ENCODE measurements around the gene CHST13. TPM values are rescaled to one million over a fixed set of nuclear protein-coding genes. Genes with fewer than 3 reads are reported as not detected.

Gene CHST13
- total RNA-seq, 1 experiment from 2014 or later = not detected

DNA sequence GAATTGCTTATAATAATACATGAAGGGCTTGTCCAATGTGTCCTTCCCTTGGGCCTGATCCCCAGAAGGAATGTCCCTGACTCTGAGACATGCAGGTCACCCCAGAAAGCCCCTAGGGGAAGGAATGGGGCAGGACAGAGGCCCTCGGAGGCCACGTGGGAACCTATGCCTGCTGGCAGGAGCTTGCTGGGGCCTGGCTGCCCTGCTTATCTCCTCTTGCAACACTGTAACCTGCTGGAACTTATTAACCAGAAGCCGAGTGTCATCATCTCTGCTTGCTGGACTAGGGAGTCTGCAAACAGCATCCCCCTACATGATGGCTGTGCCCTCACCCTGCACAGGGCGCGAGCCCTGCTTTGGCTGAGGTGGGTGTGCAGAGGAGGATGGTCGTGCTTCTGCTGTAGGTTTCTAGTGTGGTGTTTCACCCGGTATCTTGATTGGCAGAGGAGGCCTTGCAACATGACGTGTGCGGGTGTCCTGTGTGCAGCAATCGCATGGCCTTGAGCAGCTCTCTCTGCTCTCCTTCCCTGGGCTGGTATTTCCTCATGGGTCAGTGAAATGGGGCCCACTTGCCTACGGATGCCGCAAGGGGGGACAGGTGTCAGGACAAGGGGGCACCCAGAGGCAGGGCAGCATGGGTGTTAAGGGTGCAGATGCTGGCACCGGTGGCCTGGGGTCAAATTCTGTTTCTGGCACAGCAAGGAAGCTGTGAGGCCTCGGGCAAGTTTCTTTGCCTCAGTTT, 5.0 kb downstream of the CHST13 start:
- POLR2A ChIA-PET (ENCODE audit: unreplicated experiment) = no interaction called here
- no peak overlapping the region for H3K4me3 ChIP-seq (ENCODE audit: low read length)
- no TSS peak for BruUV-seq (replicated peaks)
- no peaks in the 10 kb centered on the region for H3K9me3 ChIP-seq (ENCODE audit: low read length)
- intact Hi-C loops (cut with micrococcal nuclease) = no loop called here
- no peaks in the 10 kb centered on the region for H4K20me1 ChIP-seq (ENCODE audit: low read length)
- CTCF ChIA-PET = no interaction called here
- H3F3A ChIP-seq (ENCODE audit: low read length, unreplicated experiment) = no peaks in the 10 kb centered on the region
- H3K27me3 ChIP-seq (ENCODE audit: low read length) = peaks cover 29% of the 10 kb centered on the region
- no peak overlapping the region for H3K9ac ChIP-seq (ENCODE audit: low read length)
- no peak overlapping the region for H3K27ac ChIP-seq (ENCODE audit: low read length)
- no peak for DNase-seq
- TF ChIP-seq, protein P1, sequence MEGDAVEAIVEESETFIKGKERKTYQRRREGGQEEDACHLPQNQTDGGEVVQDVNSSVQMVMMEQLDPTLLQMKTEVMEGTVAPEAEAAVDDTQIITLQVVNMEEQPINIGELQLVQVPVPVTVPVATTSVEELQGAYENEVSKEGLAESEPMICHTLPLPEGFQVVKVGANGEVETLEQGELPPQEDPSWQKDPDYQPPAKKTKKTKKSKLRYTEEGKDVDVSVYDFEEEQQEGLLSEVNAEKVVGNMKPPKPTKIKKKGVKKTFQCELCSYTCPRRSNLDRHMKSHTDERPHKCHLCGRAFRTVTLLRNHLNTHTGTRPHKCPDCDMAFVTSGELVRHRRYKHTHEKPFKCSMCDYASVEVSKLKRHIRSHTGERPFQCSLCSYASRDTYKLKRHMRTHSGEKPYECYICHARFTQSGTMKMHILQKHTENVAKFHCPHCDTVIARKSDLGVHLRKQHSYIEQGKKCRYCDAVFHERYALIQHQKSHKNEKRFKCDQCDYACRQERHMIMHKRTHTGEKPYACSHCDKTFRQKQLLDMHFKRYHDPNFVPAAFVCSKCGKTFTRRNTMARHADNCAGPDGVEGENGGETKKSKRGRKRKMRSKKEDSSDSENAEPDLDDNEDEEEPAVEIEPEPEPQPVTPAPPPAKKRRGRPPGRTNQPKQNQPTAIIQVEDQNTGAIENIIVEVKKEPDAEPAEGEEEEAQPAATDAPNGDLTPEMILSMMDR (conservative IDR thresholded peaks at IDR 0.05; ENCODE audit: low read depth, low read length) = no peak
- TF ChIP-seq EZH2phosphoT487 (IDR thresholded peaks at IDR 0.05; ENCODE audit: borderline replicate concordance, low read length) (no peak), EZH2 (IDR thresholded peaks at IDR 0.05; ENCODE audit: low read length, unreplicated experiment) (no peak)
- no peaks in the 10 kb centered on the region for H3K79me2 ChIP-seq (ENCODE audit: low read length)
- no peaks in the 10 kb centered on the region for H3K36me3 ChIP-seq (ENCODE audit: low read depth, low read length)
- H2AFZ ChIP-seq (ENCODE audit: low read length) = no peak overlapping the region
- no peak overlapping the region for H3K4me2 ChIP-seq (ENCODE audit: low read length)
- H3K4me1 ChIP-seq (ENCODE audit: insufficient read depth, low read length) = no peaks in the 10 kb centered on the region
- H3K9me2 ChIP-seq (replicated peaks; ENCODE audit: low read length) = no peaks in the 10 kb centered on the region
- no peak for ATAC-seq

DNA sequence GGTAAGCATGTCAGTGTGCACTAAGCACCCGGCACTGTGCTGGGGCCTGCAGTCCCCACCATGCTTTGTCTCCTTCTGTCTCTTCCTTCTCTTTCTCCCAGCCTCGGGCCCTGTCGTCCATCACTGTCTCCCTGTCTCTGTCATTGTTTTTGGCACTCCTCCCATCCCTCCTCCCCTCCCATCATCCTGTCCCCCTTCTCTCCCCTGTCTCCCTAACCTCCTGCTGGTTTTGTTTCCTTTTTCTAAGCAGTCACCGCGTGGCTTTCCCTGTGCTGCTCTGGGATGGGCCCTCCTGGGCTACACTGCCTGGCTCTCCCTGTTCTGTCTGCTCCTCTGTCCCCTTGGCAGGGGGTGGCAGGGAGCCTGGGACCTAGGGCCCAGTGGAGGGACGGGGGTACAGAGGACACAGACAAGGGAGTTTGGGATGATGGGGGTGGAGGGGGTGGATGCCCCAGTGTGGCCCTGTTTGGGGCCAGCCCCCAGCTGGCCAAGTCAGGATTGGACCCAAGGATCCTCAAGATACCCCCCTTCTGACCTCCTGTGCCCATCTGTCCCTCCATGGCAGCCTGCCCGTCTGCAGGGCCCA, 5.7 kb downstream of the CHST13 start:
- TF ChIP-seq, protein P1 (conservative IDR thresholded peaks at IDR 0.05; ENCODE audit: low read depth, low read length) = no peak
- no peak for TF ChIP-seq EZH2phosphoT487 (IDR thresholded peaks at IDR 0.05; ENCODE audit: borderline replicate concordance, low read length)
- TF ChIP-seq EZH2 (IDR thresholded peaks at IDR 0.05; ENCODE audit: low read length, unreplicated experiment) = no peak
- Histone ChIP-seq H3K4me3 (ENCODE audit: low read length) (no peak overlapping the region), H3K9ac (ENCODE audit: low read length) (no peak overlapping the region), H3F3A (ENCODE audit: low read length, unreplicated experiment) (no peaks in the 10 kb centered on the region), H3K4me2 (ENCODE audit: low read length) (no peak overlapping the region), H3K9me3 (ENCODE audit: low read length) (no peaks in the 10 kb centered on the region), H3K36me3 (ENCODE audit: low read depth, low read length) (no peaks in the 10 kb centered on the region), H3K79me2 (ENCODE audit: low read length) (no peaks in the 10 kb centered on the region), H4K20me1 (ENCODE audit: low read length) (no peaks in the 10 kb centered on the region), H2AFZ (ENCODE audit: low read length) (no peak overlapping the region), H3K27ac (ENCODE audit: low read length) (no peak overlapping the region), H3K27me3 (ENCODE audit: low read length) (peaks cover 36% of the 10 kb centered on the region), H3K4me1 (ENCODE audit: insufficient read depth, low read length) (no peaks in the 10 kb centered on the region), H3K9me2 (replicated peaks; ENCODE audit: low read length) (no peaks in the 10 kb centered on the region)
- DNase-seq = no peak
- no peak for ATAC-seq
- ChIA-PET CTCF (no interaction called here), POLR2A (ENCODE audit: unreplicated experiment) (no interaction called here)
- no TSS peak for BruUV-seq (replicated peaks)
- intact Hi-C loops (cut with micrococcal nuclease) = no loop called here
